Stimulated activated CD4-positive, alpha-beta T cell treated with anti-CD3 and anti-CD28 coated beads, Interleukin-4, amount 100 ng/mL, for 24 hours (primary cell): ENCODE data around the gene ZBTB5.
A peak's percentile ranks its signal among the peaks of the same experiment; 100 is the strongest.
"Not testable (repeated sequence)": the region's sequence is repeated elsewhere in the genome, so short reads cannot be mapped to it uniquely, and the experiment has no call there.

Experiments
- DNase-seq: peaks from one replicate; pipeline ENCODE4 v3.0.0-alpha.2; 2020

The ZBTB5 gene

GRCh38 chr9:37397948-37398347, 67.3 kb downstream of the ZBTB5 start:
- DNase-seq: not testable (repeated sequence)

DNA sequence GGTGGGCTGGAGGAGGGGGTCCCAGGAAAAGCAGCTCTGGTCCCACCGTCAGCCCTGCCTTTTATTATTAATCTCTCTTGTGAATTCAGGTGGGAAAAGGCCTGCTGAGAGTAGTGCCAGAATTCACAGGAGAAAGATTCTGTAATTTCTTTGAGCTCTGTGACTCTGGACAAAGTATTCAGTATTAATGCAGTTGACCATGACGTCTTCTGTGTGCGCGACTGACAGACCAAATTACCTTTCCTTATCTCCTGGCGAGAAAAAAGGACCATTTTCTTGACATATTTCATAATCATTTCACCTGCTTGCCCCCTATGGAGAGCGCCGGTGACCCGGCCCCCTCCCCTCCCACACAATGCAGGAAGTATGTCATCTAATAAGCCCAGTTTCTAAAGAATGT, 69.6 kb downstream of the ZBTB5 start:
- no peak for DNase-seq

GRCh38 chr9:37395229-37395628, 70.0 kb downstream of the ZBTB5 start:
- no peak for DNase-seq

GRCh38 chr9:37392272-37392671, 73.0 kb downstream of the ZBTB5 start:
- DNase-seq: no peak

DNA sequence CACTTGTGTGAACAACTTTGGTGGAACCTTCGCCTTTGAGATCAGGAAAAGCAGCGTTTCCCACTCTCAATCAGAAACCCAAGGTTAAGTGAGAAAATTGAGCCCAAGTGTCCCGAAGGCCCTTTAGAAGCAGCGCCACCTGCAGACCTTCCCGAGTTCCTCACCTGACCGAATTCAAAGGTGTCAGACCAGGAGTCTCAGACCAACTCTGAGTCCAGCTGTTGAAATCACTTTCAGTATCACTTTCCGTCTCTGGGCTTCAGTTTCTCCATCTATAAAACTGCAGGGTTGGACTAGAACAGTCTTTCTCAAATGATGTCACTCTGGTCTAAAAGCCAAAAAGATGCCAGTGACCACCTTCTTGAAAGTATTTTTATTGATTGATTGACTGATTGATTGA, 74.5 kb downstream of the ZBTB5 start:
- peak; percentile 21 for DNase-seq
